ENCODE measurements around the gene SPEF1.
"Not testable (repeated sequence)": the region's sequence is repeated elsewhere in the genome, so short reads cannot be mapped to it uniquely, and the experiment has no call there.

The SPEF1 gene
- total RNA-seq, result 0 to 0.21 (median 0) reads per million in 18 experiments

- DNase-seq, result peak; percentile 88 to 89
Measured at GRCh38 chr20:3781153-3781910, at the start of gene SPEF1. TSS of gene SPEF1 (minus strand) at chr20:3781448. CDS start at chr20:3781287, 161 bp downstream.

GRCh38 chr20:3829891-3830290 lies 48.6 kb upstream of the SPEF1 start:
- DNase-seq, result not testable (repeated sequence)

GRCh38 chr20:3828798-3829197 lies 47.5 kb upstream of the SPEF1 start:
- no peak for DNase-seq

GRCh38 chr20:3826420-3826819 lies 45.2 kb upstream of the SPEF1 start:
- no peak for DNase-seq

GRCh38 chr20:3825526-3825925 lies 44.3 kb upstream of the SPEF1 start:
- DNase-seq, result no peak

- DNase-seq, result no peak
Measured at GRCh38 chr20:3823881-3824280, 42.6 kb upstream of the SPEF1 start.

GRCh38 chr20:3821996-3822395 lies 40.7 kb upstream of the SPEF1 start:
- DNase-seq, result no peak

GRCh38 chr20:3820901-3821727 lies 39.9 kb upstream of the SPEF1 start:
- no peak for DNase-seq

- DNase-seq, result peak; percentile 97
Measured at GRCh38 chr20:3820048-3820900, 39.0 kb upstream of the SPEF1 start, which contains the start of gene AP5S1. TSS of gene AP5S1 (plus strand) at chr20:3820547. CDS start at chr20:3822118, 1,571 bp downstream.

- DNase-seq, result no peak
Measured at GRCh38 chr20:3819411-3820047, 38.3 kb upstream of the SPEF1 start.

- peak; percentile 79 to 83 for DNase-seq
Measured at GRCh38 chr20:3818155-3819151, 37.2 kb upstream of the SPEF1 start.

- DNase-seq, result no peak
Measured at GRCh38 chr20:3815703-3816315, 34.6 kb upstream of the SPEF1 start.

GRCh38 chr20:3814928-3815495 lies 33.8 kb upstream of the SPEF1 start:
- no peak for DNase-seq

- DNase-seq, result no peak
Measured at GRCh38 chr20:3813848-3814581, 32.8 kb upstream of the SPEF1 start.

- no peak for DNase-seq
Measured at GRCh38 chr20:3812975-3813847, 32.0 kb upstream of the SPEF1 start.

- DNase-seq, result no peak
Measured at GRCh38 chr20:3812259-3812681, 31.0 kb upstream of the SPEF1 start.

GRCh38 chr20:3811467-3812258 lies 30.4 kb upstream of the SPEF1 start:
- peak; percentile 90 to 95 for DNase-seq

Measured in inflammatory macrophage (primary cell).